GM21390 (cell line): ENCODE data around the gene CAMK1D.
"Not testable (repeated sequence)": the region's sequence is repeated elsewhere in the genome, so short reads cannot be mapped to it uniquely, and the experiment has no call there.

Experiments
- ATAC-seq: cut with Tn5 transposase; IDR thresholded peaks from one replicate; pipeline ENCODE4 v1.9.1; 2021; ENCODE audit not compliant: unreplicated experiment

The CAMK1D gene

GRCh38 chr10:12340371-12340770 is 9.0 kb upstream of the CAMK1D start:
- no peak for ATAC-seq

DNA sequence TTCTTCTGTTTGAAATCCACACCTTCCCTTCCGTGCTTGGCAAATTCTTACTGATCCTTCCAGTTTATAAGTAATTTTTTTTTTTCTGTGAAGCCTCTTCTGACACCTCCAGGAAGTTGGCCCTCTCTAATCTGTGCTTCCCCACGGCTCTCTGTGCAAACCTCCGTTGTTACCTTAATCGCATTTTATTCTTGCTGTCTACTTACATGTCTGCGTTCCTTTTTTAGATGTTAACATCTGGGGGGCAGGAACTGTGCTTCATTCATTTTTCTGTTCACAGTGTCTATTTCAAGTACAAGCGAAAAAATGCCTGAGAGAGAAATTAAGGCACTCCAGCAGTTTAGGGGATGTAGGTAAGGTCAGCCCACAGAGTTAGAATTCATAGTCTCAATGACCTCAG is 8.4 kb upstream of the CAMK1D start:
- no peak for ATAC-seq

- no peak for ATAC-seq
Observed at GRCh38 chr10:12341526-12341925, 7.8 kb upstream of the CAMK1D start.

DNA sequence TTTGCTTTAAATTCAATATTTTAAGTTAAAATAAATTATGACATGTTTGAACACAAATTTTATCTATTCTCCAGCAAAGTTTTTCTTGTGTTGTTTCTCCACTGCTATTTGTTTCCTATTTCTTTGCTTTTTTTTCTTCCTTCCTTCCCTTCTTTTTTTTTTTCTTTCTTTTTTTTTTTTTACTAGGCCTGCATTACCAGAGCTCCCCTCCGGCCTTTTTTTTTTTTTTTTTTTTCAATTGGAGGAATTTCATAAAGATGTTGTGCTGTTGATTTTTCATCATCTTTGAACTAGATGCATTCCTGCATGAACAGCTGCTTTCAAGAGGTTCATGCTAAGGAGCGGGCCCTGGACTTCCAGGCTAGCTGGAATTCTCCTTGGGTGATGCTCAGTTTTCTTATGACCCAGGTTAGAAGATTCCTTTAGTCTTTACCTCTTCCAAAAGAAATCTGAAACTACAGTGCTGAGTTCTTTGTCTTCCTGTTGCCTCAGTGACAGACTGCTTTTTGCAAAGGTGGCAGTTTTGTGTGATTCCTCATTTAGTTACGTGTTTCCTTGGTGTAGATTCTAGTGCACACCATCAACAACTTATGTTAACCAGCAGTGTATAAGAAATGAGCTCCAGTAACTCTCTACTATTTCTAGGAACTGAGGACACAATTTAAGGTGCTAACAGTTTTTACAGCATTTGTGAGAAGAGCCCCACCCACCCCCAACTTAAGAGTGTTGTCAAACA is 4.8 kb upstream of the CAMK1D start:
- ATAC-seq, result no peak

- no peak for ATAC-seq
Observed at GRCh38 chr10:12346707-12347106, 2.6 kb upstream of the CAMK1D start.

GRCh38 chr10:12348294-12348869 is 965 bp upstream of the CAMK1D start:
- no peak for ATAC-seq

GRCh38 chr10:12349629-12350166 is 351 bp downstream of the CAMK1D start:
- ATAC-seq, result no peak

DNA sequence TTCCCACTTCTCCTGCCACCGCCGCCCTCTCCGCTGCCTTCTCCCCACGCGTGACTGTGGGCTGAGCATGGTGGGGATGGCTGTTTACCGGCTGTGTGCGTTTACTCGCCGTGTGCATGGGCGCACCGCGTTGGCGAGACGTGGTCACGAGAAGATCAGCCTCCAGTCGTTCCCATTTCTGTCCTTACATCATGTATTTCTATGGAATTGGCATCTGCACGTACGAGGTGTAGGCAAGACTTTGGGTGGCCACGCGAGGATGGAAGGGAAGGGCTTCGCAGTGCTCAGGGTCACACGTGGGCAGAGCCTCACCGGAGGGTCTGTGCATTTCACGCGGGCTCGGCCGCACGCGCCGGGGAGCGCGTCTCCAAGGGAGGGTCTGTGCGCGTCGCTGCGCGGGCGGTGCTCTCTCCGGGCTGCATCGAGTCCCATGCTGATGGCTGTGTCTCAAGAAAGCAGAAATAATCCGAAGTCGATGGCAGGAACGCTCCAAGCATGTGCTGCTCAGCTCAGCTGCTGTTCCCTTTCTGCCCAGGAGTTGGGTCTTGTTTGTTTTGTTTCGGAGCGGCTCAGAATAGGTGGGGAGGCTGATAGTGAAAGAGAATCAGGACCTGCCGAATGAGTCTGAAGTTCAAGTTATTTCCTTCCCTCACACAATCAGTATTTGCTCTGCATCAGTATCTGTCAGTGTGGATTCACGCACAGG is 973 bp downstream of the CAMK1D start:
- ATAC-seq, result no peak

DNA sequence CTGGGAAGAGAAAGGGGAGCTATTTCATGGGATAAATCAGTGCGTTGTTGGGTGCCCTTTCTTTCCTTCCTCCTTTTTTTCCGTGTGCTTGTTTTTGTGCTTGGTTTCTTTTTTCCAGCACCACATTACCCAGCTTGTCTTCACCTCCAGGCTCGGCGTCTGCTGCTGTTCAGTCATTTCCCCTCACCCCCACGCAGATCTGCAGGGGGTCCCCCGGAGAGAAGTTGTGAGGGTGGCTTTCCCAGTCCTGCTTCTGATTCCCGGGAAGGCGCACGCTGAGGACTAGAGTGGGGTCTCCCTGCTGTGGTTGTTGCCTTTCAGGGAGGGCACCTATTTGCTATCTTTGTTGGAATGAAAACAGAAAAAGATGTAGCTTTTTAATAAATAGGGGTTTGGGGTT is 1.6 kb downstream of the CAMK1D start:
- no peak for ATAC-seq

DNA sequence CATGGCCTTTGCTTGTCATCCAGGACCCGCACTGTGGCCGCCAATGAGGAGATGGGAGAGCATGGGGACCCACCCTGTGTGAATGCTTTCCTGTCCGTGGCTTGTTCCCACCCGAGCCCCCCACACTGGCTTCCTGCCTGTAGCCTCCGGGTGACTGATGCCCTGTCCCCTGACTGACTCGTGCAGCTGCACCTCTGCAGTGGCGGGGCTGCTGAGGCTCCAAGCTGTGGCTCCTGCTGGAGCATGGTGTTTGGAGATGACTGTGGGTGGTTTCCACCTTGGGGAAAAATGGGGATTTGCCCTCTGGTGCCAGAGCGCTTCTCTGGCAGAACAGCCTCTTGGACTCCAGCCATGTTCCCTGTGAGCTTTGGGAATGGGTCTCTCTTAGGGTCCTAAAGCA is 2.1 kb downstream of the CAMK1D start:
- no peak for ATAC-seq

DNA sequence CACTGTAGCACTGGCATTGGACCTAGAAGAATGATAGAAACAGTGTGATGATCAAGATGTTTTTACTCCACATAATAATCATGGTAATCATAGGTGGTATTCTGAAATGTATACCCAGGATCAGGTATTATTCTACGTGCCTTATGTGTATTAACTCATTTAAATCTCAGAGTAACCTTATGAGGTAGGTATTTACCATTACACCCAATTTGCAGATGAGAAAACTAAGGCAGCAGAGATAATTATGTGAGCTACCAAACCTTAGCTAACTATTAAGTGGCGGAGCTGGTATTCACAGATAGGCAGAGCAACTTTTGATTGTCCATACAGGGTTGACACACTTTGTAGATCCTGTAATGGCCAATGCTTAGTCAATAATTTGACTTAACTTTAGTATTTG is 2.5 kb downstream of the CAMK1D start:
- ATAC-seq, result no peak

- ATAC-seq, result no peak
Observed at GRCh38 chr10:12353399-12354242, 4.3 kb downstream of the CAMK1D start.

GRCh38 chr10:12354696-12355095 is 5.3 kb downstream of the CAMK1D start:
- not testable (repeated sequence) for ATAC-seq

- ATAC-seq, result no peak
Observed at GRCh38 chr10:12355384-12355783, 6.0 kb downstream of the CAMK1D start.

GRCh38 chr10:12357525-12358151 is 8.3 kb downstream of the CAMK1D start:
- ATAC-seq, result no peak

DNA sequence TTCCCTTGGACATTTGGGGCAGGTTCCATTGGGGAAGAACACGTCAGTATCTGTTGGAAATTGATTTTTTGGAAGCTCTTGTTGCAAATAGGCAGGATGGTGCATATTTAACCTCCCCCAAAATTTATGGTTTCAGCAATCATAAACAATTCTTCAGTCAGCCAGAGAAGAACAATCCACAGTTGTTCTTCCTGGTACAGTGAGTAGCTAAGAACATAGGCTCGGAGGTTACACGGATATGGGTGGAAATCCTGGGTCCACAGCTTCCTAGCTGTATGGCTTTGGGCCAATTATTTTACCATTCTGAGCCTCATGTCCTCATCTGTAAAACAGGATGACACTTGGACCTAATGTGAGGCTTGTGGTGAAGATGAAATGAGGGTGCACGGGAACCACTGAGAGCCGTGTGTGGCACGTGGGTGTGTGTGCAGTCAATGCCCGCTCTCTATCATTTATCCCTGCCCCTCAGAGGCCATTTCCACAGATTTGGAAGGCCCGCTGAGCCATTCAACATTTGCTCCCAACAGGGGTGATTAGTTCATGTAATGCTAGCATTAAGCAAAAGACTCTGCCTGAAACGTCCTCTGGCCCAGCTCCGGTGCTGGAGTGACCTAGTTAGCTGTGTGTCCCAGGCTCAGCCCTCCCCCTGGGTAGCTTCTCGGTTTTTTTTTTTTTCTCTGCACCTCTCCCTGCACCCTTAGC is 9.7 kb downstream of the CAMK1D start:
- ATAC-seq, result no peak

GRCh38 chr10:12360461-12360860 is 11.1 kb downstream of the CAMK1D start:
- no peak for ATAC-seq

DNA sequence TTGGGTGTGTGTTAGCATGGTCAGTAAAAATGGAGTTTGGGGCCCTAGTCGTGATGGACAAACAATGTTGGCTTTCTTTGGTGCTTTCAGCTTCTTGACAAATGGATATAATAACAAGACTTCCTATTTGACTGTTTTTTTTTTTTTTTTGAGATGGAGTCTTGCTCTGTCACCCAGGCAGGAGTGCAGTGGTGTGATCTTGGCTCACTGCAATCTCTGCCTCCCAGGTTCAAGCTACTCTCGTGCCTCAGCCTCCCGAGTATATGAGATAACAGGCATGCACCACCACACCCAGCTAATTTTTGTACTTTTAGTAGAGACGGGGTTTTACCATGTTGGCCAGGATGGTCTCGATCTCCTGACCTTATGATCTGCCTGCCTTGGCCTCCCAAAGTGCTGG is 11.8 kb downstream of the CAMK1D start:
- not testable (repeated sequence) for ATAC-seq

DNA sequence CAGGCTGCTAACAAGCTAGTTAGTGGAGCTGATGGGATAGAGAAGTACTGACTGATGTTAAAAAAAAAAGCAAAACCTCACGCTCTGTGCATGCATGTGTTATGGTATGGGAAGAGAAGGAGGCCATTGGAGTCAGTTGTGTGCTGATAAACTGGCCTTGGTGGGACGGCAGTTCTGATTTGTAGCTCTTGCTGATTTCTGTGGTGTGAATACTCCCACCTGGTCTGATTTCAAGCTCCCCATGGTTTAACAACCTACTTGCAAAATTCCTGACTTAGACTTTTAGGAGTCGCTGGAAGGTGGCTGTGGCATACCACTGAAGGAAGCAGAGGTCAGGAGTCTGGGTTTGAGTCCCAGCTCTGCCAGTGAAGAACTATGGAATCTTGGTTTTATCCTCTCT is 15.2 kb downstream of the CAMK1D start:
- no peak for ATAC-seq

GRCh38 chr10:12367272-12367671 is 17.9 kb downstream of the CAMK1D start:
- ATAC-seq, result no peak
